HUES64 (cell line): ENCODE results near the gene MTMR12.
"Not testable (repeated sequence)": the region's sequence is repeated elsewhere in the genome, so short reads cannot be mapped to it uniquely, and the experiment has no call there.

ENCODE experiments used
- H3K27ac ChIP-seq: 2 replicates; pipeline ENCODE4 v1.7.0; 2013; ENCODE audit warnings: low read depth, low read length, inconsistent platforms
- H3K27me3 ChIP-seq: 2 replicates; pipeline ENCODE4 v1.6.1; 2013; ENCODE audit warnings: mild to moderate bottlenecking, low read length; ENCODE audit not compliant: insufficient read depth
- H3K36me3 ChIP-seq: 2 replicates; pipeline ENCODE4 v1.6.1; 2013; ENCODE audit warnings: mild to moderate bottlenecking, low read length; ENCODE audit not compliant: insufficient read depth
- H3K4me1 ChIP-seq: 2 replicates; pipeline ENCODE4 v1.6.1; 2013; ENCODE audit warnings: mild to moderate bottlenecking, low read length, moderate library complexity; ENCODE audit not compliant: insufficient read depth
- H3K4me3 ChIP-seq: 2 replicates; pipeline ENCODE4 v1.5.1; 2013; ENCODE audit warnings: mild to moderate bottlenecking, low read length, moderate library complexity
- H3K9ac ChIP-seq: 2 replicates; pipeline ENCODE4 v1.6.1; 2013; ENCODE audit warnings: mild to moderate bottlenecking, low read depth, low read length
- H3K9me3 ChIP-seq: 2 replicates; pipeline ENCODE4 v1.6.1; 2013; ENCODE audit warnings: low read depth, low read length; ENCODE audit not compliant: insufficient read depth
- WGBS: fragments of 150-250, 120-280 bp; methylation state at CpG from one replicate; pipeline ENCODE4 v1.1.7; 2013; ENCODE audit warnings: missing lambda C conversion rate; 5-methylcytosine and 5-hydroxymethylcytosine counted together

Gene MTMR12

DNA sequence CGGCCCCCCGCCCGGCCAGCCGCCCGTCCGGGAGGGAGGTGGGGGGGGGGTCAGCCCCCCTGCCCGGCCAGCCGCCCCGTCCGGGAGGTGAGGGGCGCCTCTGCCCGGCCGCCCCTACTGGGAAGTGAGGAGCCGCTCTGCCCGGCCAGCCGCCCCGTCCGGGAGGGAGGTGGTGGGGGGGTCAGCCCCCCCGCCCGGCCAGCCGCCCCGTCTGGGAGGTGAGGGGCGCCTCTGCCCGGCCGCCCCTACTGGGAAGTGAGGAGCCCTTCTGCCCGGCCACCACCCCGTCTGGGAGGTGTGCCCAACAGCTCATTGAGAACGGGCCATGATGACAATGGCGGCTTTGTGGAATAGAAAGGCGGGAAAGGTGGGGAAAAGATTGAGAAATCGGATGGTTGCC lies 103.9 kb downstream of the MTMR12 start:
- H3K36me3 ChIP-seq, H3K9me3 ChIP-seq, H3K27me3 ChIP-seq, H3K9ac ChIP-seq, H3K27ac ChIP-seq, H3K4me1 ChIP-seq, H3K4me3 ChIP-seq: not testable (repeated sequence)
- 91% methylated on average over 8 of the region's 31 CpGs for WGBS

DNA sequence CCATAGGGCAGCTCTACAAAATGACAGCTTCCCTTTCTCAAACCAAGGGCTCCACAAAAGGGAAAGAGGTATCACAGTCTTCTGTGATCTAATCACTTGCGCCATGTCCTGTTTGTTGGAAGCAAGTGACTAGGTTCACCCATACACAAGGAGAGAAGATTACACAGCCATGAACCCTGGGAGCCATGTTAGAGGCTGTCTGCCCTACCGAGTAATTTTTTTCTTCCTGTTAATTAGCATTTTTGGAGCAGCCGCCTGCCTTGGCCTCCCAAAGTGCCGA lies 105.4 kb downstream of the MTMR12 start:
- H3K27me3 ChIP-seq: no peaks in the 10 kb centered on the region
- H3K9ac ChIP-seq: no peak overlapping the region
- no peaks in the 10 kb centered on the region for H3K4me1 ChIP-seq
- H3K36me3 ChIP-seq: no peaks in the 10 kb centered on the region
- H3K9me3 ChIP-seq: peaks cover 8% of the 10 kb centered on the region; the same call in 1 of the 2 replicates
- no peak overlapping the region for H3K4me3 ChIP-seq
- 95% methylated on average over 4 of the region's 4 CpGs for WGBS
- H3K27ac ChIP-seq: no peak overlapping the region

DNA sequence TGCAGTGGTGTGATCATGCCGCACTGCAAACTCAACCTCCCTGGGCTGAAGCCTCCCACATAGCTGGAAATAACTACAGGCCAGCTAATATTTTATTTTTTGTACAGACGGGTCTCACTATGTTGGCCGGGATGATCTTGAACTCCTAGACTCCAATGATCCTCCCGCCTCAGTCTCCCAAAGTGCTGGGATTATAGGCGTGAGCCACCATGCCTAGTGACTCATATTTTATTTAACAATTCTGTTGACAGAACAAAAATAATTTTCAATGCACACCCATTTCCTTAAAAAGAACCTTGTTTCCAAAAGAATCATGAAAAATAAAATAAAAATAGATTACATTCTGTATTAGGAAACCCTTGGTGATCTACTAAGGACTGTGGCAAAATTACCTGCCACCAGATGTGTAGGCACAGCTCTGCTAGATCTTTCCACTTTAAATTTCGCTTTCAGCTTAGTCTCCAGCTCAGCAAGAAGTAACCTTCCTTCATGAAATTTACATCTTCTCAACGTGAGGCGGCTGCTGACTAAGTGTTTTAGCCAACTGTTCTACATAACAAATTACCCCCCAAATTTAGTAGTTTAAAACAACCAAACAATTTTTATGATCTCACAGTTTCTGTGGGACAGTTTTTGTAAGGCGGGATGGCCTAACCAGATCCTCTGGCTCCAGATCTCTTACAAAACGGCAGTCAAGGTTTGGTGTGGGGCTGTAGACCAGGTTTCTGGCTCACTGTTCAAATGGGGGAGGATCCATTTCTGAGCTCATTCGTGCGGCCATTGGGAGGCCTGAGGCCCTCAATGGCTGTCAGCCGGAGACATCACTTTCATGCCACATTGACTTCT lies 106.0 kb downstream of the MTMR12 start:
- Histone ChIP-seq H3K27ac (no peak overlapping the region), H3K9me3 (peaks cover 8% of the 10 kb centered on the region; the same call in 1 of the 2 replicates), H3K36me3 (no peaks in the 10 kb centered on the region), H3K4me3 (no peak overlapping the region), H3K27me3 (no peaks in the 10 kb centered on the region), H3K4me1 (no peaks in the 10 kb centered on the region), H3K9ac (no peak overlapping the region)
- 92% methylated on average over 13 of the region's 13 CpGs for WGBS

DNA sequence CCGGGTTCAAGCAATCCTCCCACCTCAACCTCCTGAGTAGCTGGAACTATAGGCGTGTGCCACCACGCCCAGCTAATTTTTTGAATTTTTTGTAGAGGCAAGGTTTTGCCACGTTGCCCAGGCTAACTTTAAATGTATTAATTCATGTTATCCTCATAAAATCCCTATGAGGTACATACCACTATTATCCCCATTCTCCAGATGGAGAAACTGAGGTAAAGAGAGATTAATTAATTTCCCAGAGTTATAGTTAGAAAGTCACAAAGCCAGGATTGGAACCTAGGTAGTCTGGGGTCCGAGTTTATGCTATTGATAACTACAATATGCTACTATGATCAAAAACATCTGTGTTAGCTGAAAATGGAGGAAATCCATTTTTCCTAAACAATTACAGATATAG lies 106.7 kb downstream of the MTMR12 start:
- Histone ChIP-seq H3K4me3 (no peak overlapping the region), H3K4me1 (no peaks in the 10 kb centered on the region)
- WGBS: 93% methylated on average over 4 of the region's 5 CpGs

DNA sequence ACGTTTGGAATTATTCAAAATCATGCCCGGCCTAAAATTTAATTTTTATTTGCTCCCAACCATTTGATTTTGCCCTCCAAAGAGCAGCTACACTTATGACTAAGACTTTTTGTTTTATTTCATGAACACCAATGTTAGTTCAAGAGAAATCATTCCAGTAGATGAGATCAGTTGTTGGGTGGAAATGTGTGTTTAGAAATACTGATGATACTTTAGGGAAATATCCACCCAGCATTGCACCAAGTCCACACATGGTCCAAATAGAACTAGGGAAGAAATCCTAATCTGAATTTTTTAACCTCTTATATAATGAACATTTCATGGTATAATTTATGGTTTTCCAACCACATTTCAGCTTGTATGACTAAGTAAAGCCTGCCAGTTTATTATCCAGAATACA lies 110.3 kb downstream of the MTMR12 start:
- Histone ChIP-seq H3K4me3 (no peak overlapping the region), H3K9ac (no peak overlapping the region), H3K9me3 (peaks cover 8% of the 10 kb centered on the region; the same call in 1 of the 2 replicates), H3K27ac (no peak overlapping the region), H3K36me3 (no peaks in the 10 kb centered on the region), H3K4me1 (no peaks in the 10 kb centered on the region), H3K27me3 (no peaks in the 10 kb centered on the region)
- 96% methylated on average over 2 of the region's 2 CpGs for WGBS

More for the DNA sequence above, 106.7 kb downstream of the MTMR12 start:
- Histone ChIP-seq H3K9ac (no peak overlapping the region), H3K9me3 (peaks cover 8% of the 10 kb centered on the region; the same call in 1 of the 2 replicates), H3K36me3 (no peaks in the 10 kb centered on the region), H3K27ac (no peak overlapping the region), H3K27me3 (no peaks in the 10 kb centered on the region)

DNA sequence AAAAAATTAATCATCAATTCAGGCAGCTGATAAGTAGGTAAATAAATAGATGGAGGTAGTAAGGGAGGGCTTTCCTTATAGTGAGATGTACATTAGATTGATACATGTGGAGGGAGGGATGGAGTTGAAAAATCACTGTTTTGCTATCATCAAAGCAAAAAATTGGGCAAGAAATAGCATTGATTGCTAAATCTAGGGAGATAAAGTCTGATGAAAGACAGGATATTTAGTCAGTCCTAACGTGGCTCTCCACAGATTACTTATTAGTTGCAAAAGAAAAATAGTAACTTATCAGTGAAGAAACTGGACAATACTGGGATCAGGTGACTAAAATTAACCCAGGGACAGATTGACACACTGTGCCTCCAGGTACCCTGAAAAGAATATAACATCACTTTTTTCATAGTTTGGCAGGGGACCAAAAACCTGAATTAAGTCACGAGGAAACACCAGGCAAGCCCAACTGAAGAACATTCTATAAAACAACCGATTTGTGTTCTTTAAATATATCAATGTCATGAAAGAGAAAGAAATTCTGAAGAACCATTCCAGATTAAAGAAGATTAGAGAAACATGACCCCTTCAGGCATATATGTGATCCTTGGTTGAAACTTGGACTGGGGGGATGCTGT lies 111.5 kb downstream of the MTMR12 start:
- H3K27me3 ChIP-seq: no peaks in the 10 kb centered on the region
- no peak overlapping the region for H3K4me3 ChIP-seq
- H3K4me1 ChIP-seq: no peaks in the 10 kb centered on the region
- 84% methylated on average over 2 of the region's 3 CpGs for WGBS
- no peaks in the 10 kb centered on the region for H3K9me3 ChIP-seq
- H3K27ac ChIP-seq: no peak overlapping the region
- H3K9ac ChIP-seq: no peak overlapping the region
- no peaks in the 10 kb centered on the region for H3K36me3 ChIP-seq

DNA sequence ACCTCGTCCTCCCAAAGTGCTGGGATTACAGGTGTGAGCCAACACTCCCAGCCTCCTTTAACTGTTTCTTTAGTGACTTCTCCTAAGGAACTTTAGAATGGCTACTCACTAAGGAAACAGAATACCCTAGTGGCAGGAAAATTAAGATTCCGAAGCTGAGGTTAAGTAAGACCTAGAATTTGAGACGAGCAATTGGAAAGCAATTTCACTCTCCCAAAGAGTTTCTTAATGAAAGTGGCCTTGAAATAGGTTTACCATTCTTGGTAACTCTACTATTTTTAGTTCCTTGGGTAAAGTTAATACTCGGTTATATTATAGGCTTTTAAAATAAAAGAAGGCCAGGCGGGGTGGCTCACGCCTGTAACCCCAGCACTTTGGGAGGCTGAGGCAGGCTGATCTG lies 115.7 kb downstream of the MTMR12 start:
- H3K27ac ChIP-seq: no peak overlapping the region
- H3K4me1 ChIP-seq: no peaks in the 10 kb centered on the region
- H3K27me3 ChIP-seq: no peaks in the 10 kb centered on the region
- 92% methylated on average over 6 of the region's 6 CpGs for WGBS
- H3K9ac ChIP-seq: no peak overlapping the region
- no peaks in the 10 kb centered on the region for H3K9me3 ChIP-seq
- no peaks in the 10 kb centered on the region for H3K36me3 ChIP-seq
- no peak overlapping the region for H3K4me3 ChIP-seq

DNA sequence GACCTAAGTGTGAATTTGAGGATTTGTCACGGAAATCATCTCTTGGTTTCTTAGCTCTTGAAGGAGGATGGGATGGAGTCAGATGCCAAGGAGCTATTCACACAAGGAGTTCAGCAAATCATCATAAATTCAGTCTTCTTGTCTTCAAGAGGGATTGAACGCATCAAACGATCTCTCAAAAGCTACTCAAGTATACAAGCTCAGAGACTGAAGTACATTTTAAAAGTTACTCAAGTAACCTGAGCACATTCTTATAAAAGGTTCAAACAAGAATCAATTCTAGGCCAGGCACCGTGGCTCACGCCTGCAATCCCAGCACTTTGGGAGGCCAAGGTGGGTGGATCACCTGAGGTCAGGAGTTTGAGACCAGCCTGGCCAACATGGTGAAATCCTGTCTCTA lies 117.5 kb downstream of the MTMR12 start:
- WGBS: 87% methylated on average over 5 of the region's 5 CpGs
- Histone ChIP-seq H3K4me1 (no peaks in the 10 kb centered on the region), H3K27ac (no peak overlapping the region), H3K36me3 (no peaks in the 10 kb centered on the region), H3K9ac (no peak overlapping the region), H3K27me3 (no peaks in the 10 kb centered on the region), H3K4me3 (no peak overlapping the region), H3K9me3 (no peaks in the 10 kb centered on the region)

DNA sequence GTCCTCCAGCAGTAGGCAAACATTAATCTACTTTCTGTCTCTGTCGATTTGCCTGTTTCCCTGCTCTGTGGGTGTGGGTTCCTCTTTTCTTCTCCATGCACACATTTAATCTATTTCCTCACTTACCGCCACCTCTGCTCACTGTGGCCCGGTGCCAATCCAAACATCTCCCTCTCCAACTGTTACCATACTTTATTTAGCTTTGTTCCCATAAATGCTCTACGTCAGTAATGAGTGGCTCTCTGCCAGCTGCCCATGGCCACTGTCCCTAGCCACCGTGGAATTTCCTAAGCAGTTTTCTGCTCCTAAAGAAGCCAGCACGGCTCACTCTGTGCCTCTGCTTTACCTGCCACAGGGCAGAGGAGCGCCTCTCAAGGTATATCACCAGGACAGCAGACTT lies 119.1 kb downstream of the MTMR12 start:
- no peaks in the 10 kb centered on the region for H3K9me3 ChIP-seq
- 88% methylated on average over 7 of the region's 7 CpGs for whole genome bisulfite sequencing
- H3K4me3 ChIP-seq: no peak overlapping the region
- H3K4me1 ChIP-seq: no peaks in the 10 kb centered on the region
- H3K36me3 ChIP-seq: no peaks in the 10 kb centered on the region
- no peak overlapping the region for H3K27ac ChIP-seq
- no peaks in the 10 kb centered on the region for H3K27me3 ChIP-seq
- H3K9ac ChIP-seq: no peak overlapping the region

DNA sequence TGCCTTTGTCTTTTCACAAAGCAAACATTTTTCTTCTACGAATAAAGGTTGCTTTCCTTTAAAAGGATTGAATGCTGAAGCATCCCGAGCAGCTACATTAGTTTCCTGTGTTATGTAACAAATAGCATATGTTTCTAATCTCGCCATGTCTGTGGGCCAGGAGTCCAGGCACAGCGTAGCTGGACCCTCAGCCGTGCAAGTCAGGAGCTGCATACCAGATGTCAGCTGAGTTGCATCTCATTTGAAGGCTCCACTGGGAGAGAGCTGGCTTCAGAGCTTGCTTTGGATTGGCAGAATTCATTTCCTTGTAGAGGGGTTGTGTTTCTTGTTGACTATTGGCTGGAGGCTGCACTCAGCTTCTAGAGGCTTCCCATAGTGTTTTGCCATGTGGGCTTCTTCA lies 122.6 kb downstream of the MTMR12 start:
- Histone ChIP-seq H3K4me1 (no peaks in the 10 kb centered on the region), H3K27ac (no peak overlapping the region), H3K9me3 (peaks cover 4% of the 10 kb centered on the region; the same call in 1 of the 2 replicates), H3K4me3 (no peak overlapping the region), H3K9ac (no peak overlapping the region), H3K27me3 (no peaks in the 10 kb centered on the region), H3K36me3 (no peaks in the 10 kb centered on the region)
- 94% methylated on average over 5 of the region's 5 CpGs for WGBS

DNA sequence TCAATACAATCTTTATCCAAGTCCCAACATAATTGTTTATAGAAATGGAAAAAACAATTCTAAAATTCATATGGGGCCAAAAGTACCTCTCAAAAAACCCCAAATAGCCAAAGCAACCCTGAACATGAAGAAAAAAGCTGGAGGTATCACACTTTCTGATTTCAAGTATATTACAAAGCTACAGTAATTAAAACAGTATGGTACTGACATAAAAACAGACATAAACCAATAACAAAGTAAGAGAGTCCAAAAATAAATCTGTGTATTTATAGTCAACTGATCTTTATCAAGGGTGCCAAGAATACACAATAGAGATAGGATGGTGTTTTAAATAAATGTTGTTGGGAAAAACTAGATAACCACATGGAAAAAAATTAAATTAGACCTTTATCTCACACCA lies 125.1 kb downstream of the MTMR12 start:
- Histone ChIP-seq H3K9ac (no peak overlapping the region), H3K27me3 (no peaks in the 10 kb centered on the region), H3K36me3 (no peaks in the 10 kb centered on the region), H3K9me3 (peaks cover 4% of the 10 kb centered on the region; the same call in 1 of the 2 replicates), H3K4me3 (no peak overlapping the region), H3K4me1 (no peaks in the 10 kb centered on the region), H3K27ac (no peak overlapping the region)
